ENCODE results near the gene FTO.

The FTO gene

DNA sequence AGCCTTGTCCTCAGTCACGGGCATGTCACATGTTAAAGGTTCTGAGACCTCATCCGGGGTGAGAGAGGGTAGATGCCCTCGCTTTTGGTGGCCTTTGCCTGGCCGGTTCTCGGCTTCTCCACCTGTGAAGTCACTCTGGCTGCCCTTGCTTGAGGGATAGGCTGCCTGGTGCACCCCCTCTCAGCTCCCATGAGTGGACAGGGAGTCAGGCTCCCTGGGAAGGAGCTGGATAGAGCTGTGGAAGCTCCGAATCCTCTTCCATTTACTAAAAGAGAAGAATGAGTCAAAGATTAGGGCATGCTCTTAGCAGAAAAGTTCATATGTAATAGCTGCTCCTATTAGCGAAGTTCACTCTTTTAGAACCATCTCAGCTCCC lies 440.6 kb downstream of the FTO start:
- TF ChIP-seq, protein P1, sequence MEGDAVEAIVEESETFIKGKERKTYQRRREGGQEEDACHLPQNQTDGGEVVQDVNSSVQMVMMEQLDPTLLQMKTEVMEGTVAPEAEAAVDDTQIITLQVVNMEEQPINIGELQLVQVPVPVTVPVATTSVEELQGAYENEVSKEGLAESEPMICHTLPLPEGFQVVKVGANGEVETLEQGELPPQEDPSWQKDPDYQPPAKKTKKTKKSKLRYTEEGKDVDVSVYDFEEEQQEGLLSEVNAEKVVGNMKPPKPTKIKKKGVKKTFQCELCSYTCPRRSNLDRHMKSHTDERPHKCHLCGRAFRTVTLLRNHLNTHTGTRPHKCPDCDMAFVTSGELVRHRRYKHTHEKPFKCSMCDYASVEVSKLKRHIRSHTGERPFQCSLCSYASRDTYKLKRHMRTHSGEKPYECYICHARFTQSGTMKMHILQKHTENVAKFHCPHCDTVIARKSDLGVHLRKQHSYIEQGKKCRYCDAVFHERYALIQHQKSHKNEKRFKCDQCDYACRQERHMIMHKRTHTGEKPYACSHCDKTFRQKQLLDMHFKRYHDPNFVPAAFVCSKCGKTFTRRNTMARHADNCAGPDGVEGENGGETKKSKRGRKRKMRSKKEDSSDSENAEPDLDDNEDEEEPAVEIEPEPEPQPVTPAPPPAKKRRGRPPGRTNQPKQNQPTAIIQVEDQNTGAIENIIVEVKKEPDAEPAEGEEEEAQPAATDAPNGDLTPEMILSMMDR (IDR thresholded peaks at IDR 0.05; ENCODE audit: low read depth, low read length), result no peak
- DNase-seq (ENCODE audit: extremely low read depth, low read depth), result no peak

DNA sequence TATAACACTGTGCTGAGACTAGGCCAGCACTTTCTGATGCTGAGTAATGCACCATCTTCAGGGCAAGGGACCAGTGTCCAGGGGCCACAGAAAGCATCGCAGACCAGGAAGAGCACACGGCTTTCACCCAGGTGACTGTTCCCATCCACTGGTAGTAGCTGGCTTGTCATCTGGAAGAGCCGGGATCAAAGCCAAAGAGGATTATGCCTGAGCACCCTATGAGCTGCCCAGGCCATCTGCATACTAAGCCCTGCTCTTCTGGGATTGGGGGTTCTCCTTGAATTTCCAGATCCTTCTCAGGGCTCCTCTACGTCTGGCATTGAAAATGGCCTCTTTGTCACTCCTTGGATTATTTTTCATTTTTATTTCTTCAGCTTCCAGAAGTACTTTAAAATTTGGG lies 441.9 kb downstream of the FTO start:
- TF ChIP-seq, protein P1 (IDR thresholded peaks at IDR 0.05; ENCODE audit: low read depth, low read length), result no peak
- DNase-seq (ENCODE audit: extremely low read depth, low read depth), result no peak

DNA sequence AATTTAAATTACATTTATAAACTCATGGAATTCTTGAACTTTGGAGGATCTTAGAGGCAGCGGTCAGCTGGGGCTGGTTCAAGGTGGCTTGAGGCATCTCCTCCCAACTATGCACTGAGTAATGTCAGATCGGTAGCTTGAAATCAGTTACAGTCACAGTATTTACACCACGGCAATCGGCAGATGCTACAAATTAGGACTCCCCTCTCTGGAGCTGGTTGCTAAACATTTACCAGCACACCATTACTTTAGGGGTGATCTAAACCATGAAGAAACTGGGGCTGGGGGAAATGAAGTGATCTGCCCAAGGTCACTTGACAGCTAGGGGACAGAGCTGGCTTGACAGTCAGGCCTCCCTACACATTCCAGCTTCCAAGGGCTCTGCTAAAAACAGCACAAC lies 445.0 kb downstream of the FTO start:
- DNase-seq (ENCODE audit: extremely low read depth, low read depth), result no peak
- TF ChIP-seq, protein P1 (IDR thresholded peaks at IDR 0.05; ENCODE audit: low read depth, low read length), result no peak

DNA sequence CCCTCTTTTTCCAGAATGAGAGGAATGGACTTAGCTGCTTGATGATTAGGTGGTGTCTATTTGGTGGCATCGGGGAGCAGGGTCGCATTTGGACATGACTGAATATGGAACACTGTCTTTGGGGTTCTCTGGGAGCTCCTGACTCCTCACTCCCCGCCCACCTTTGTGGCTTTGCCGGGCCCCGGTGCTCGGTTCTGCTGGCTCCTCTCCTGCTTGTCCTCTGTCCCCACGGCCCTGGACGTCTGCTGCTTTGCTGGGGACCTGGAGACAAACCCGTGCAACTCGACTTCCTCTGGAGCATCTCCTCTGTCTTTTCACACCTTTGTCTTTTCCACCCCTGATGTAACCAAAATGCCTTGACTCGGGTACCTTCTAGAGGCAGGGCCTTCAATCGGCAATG lies 446.9 kb downstream of the FTO start:
- TF ChIP-seq, protein P1 (IDR thresholded peaks at IDR 0.05; ENCODE audit: low read depth, low read length), result no peak
- no peak for DNase-seq (ENCODE audit: extremely low read depth, low read depth)

DNA sequence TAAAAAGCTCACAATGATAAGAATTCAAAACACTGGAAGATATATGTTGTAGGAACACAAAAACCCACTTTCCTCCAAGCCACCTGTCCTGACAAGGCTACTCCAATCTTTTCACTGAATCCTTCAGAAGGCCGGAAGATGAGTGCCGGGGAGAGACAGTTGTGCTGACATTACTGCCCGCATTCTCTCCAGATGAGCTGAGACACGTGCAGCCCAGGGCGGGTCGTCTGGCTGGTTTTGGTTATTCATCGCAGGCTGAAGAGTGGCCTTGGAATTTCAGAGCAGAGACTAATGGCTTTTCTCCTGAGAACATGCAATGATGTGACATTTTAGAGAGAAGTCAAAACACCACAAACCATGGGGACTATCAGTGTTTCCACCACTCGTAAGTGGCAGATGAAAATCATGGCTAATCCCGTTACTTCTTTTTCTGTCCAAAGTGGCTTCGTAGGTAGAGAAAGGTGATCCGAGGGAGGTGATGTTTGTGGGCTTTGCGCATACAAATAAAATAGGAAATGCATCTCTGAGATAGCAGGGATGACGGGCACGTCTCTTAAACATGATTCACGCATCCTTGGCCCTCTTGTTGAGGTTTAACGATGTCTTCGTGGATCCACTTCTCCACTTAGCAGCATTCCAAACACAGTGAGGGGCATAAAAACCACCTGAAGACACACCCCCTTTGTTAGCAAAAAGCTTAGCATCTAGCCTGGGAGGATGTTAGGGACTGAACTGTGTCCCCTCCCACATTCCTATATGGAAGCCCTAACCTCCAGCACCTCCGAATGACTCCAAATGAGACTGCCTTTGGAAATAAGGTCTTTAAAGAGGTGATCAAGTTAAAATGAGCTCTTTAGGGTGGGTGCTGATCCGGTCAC lies 448.6 kb downstream of the FTO start:
- TF ChIP-seq, protein P1 (IDR thresholded peaks at IDR 0.05; ENCODE audit: low read depth, low read length), result no peak
- no peak for DNase-seq (ENCODE audit: extremely low read depth, low read depth)

DNA sequence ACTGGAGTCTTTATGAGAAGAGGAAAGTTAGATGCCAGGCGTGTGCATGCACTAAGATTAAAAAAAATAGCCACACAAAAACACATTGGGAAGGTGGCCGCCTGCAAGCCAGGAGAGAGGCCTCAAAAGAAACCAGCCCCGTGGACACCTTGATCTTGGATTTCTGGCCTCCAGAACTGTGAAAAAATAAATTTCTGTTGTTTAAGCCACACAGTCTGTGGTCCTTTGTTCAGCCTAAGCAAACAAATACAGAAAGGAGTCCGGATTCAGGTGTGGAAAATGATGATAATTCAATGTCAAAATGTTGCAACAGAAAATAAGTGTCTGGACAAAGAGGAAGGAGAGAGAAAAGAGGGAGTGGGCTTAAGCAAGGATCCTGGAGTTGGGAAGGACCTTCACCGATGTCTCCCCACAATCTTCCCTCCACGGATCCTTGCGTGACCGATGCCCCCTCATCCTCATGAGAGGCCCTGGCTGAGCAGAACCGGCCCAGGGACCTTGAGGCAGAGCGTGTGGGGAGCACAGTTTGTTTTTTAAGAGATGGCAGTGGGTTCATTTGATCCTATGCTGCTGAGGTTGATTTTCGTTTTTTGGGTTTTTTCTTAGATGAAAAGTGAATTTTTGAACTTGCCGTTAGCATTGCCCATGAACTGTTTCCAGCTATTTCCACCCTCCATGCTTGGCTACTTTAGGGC lies 449.4 kb downstream of the FTO start:
- TF ChIP-seq, protein P1 (IDR thresholded peaks at IDR 0.05; ENCODE audit: low read depth, low read length), result no peak
- no peak for DNase-seq (ENCODE audit: extremely low read depth, low read depth)

DNA sequence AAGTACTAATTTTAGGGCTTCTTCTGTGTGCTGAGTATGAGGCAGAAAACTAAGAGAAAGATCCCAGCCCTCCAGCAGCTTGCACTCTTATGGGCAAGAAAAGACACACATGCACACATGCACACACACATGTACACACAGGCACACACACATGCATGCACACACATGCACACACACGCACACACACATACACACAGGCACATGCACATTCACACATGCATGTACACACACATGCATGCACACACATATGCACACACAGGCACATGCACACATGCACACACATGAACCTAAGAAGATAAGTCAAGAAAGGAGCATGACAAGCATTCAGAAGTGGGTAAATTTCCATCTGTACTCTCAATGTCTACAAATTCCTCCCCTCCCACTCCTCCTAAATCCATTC lies 452.4 kb downstream of the FTO start:
- DNase-seq (ENCODE audit: extremely low read depth, low read depth), result no peak
- TF ChIP-seq, protein P1 (IDR thresholded peaks at IDR 0.05; ENCODE audit: low read depth, low read length), result no peak
